Suprapubic skin (tissue), 4 donors: Measurements from ENCODE around the gene CPNE2. TPM values are rescaled to one million over a fixed set of nuclear protein-coding genes. Genes with fewer than 3 reads are reported as not detected.
A peak's percentile ranks its signal among the peaks of the same experiment; 100 is the strongest.

Source experiments
- DNase-seq, 2 donors: peaks; one replicate each; pipeline ENCODE4 v3.0.0-alpha.2; 2019; ENCODE audit warnings: low spot score in 2 of 2
- H3K27ac ChIP-seq: fragments of 200-600 bp; sonication (generic); one replicate; pipeline ENCODE4 v1.5.1; 2019
- H3K27me3 ChIP-seq: fragments of 200-600 bp; sonication (generic); one replicate; pipeline ENCODE4 v1.5.1; 2019
- H3K36me3 ChIP-seq: fragments of 200-600 bp; sonication (generic); one replicate; pipeline ENCODE4 v1.5.1; 2019
- H3K4me1 ChIP-seq: fragments of 200-600 bp; sonication (generic); one replicate; pipeline ENCODE4 v1.5.1; 2019
- H3K4me3 ChIP-seq: fragments of 200-600 bp; sonication (generic); one replicate; pipeline ENCODE4 v1.5.1; 2019; ENCODE audit warnings: mild to moderate bottlenecking
- H3K9me3 ChIP-seq: fragments of 200-600 bp; sonication (generic); one replicate; pipeline ENCODE4 v1.5.1; 2019
- EP300 ChIP-seq: sonication (generic); formaldehyde crosslinking; IDR thresholded peaks from one replicate; pipeline ENCODE4 v1.6.1; 2017; ENCODE audit warnings: antibody characterized with exemption
- POLR2A ChIP-seq, 2 donors: fragments of 450-650 bp; IDR thresholded peaks; one replicate each; pipeline ENCODE4 v1.6.1; 2017; ENCODE audit warnings: antibody characterized with exemption in 2 of 2, mild to moderate bottlenecking in 2 of 2, moderate library complexity in 2 of 2
- POLR2AphosphoS5 ChIP-seq, 3 donors: sonication (generic); formaldehyde crosslinking; IDR thresholded peaks; one replicate each; pipeline ENCODE4 v1.6.1; 2017; ENCODE audit warnings: antibody characterized with exemption in 3 of 3
- WGBS: methylation state at CpG from one replicate; pipeline ENCODE4 v1.1.5; 2018; 5-methylcytosine and 5-hydroxymethylcytosine counted together
- total RNA-seq, 4 donors: library from RNA; depleted of rRNA; stranded (reverse); fragments of >200 nt; gene quantifications; one replicate each; pipeline ENCODE4 v1.1.0, GENCODE V29; 2016
- TF ChIP-seq, protein P1 (sequence below), 2 donors: fragments of 200-600 bp in 1 of 2; fragments of 450-650 bp in 1 of 2; sonication (generic) in 1 of 2; IDR thresholded peaks; one replicate each; pipeline ENCODE4 v1.5.1; 2016 to 2019; ENCODE audit warnings: antibody characterized with exemption in 2 of 2, mild to moderate bottlenecking in 1 of 2, moderate library complexity in 1 of 2

CPNE2 gene
- total RNA-seq, 4 donors from 2014 or later = 12.7 to 23.1 (median 15.7) TPM

DNA sequence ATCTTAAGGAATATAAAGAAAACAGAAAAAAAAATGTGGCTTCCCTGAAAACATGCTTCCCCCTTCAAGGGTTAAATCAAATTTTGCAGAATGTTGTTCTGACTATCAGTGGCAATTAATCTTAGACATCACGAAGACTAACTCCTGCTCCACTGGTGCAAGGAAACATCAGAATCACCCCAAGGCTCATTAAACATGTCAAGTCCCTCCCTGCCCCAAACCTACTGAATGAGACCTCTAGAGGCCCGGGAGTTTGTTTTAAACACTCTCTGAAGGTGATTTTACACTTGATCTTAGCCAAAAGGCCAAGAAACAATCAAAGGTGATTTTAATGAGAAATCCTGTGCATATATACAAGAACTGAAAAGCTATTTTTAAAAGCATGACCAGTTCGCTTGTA is 75.2 kb downstream of the CPNE2 start:
- peaks cover 53% of the 10 kb centered on the region for H3K36me3 ChIP-seq
- H3K27me3 ChIP-seq = no peaks in the 10 kb centered on the region
- TF ChIP-seq POLR2A (IDR thresholded peaks at IDR 0.05) (no peak), EP300 (no peak)
- no peak overlapping the region for H3K4me3 ChIP-seq
- no peak for DNase-seq
- no peaks in the 10 kb centered on the region for H3K9me3 ChIP-seq
- H3K27ac ChIP-seq = peak overlapping the region; percentile 43
- 50% methylated on average over 3 of the region's 3 CpGs for WGBS
- peaks cover 20% of the 10 kb centered on the region for H3K4me1 ChIP-seq

DNA sequence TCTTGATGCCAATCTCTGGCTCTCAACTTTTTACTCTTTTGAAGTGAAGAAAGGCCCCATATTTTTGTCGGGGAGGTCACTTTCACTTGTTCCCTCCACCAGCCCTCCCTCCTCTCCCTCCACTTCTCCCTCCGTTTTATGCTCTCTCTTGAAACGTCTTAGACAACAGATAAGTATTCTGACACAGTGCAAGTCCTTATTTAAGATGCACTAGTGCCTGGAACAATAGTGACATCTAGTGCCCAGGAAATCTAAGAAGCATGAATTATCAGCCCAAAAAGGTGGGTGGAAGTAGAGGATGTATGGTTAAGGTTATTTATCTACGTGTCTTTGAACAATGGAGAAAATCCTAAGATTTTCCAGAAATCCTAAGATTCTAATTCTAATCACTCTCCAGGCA is 75.6 kb downstream of the CPNE2 start:
- no peaks in the 10 kb centered on the region for H3K27me3 ChIP-seq
- TF ChIP-seq EP300 = no peak
- TF ChIP-seq POLR2AphosphoS5 (IDR thresholded peaks at IDR 0.05) = no peak
- no peak for TF ChIP-seq POLR2A (IDR thresholded peaks at IDR 0.05)
- TF ChIP-seq, protein P1, sequence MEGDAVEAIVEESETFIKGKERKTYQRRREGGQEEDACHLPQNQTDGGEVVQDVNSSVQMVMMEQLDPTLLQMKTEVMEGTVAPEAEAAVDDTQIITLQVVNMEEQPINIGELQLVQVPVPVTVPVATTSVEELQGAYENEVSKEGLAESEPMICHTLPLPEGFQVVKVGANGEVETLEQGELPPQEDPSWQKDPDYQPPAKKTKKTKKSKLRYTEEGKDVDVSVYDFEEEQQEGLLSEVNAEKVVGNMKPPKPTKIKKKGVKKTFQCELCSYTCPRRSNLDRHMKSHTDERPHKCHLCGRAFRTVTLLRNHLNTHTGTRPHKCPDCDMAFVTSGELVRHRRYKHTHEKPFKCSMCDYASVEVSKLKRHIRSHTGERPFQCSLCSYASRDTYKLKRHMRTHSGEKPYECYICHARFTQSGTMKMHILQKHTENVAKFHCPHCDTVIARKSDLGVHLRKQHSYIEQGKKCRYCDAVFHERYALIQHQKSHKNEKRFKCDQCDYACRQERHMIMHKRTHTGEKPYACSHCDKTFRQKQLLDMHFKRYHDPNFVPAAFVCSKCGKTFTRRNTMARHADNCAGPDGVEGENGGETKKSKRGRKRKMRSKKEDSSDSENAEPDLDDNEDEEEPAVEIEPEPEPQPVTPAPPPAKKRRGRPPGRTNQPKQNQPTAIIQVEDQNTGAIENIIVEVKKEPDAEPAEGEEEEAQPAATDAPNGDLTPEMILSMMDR (IDR thresholded peaks at IDR 0.05) = peak; percentile 15 to 58
- peaks cover 20% of the 10 kb centered on the region for H3K4me1 ChIP-seq
- no peak overlapping the region for H3K4me3 ChIP-seq
- no peak for DNase-seq
- peaks cover 53% of the 10 kb centered on the region for H3K36me3 ChIP-seq
- H3K9me3 ChIP-seq = no peaks in the 10 kb centered on the region
- WGBS = 8% methylated on average over 4 of the region's 4 CpGs
- no peak overlapping the region for H3K27ac ChIP-seq

DNA sequence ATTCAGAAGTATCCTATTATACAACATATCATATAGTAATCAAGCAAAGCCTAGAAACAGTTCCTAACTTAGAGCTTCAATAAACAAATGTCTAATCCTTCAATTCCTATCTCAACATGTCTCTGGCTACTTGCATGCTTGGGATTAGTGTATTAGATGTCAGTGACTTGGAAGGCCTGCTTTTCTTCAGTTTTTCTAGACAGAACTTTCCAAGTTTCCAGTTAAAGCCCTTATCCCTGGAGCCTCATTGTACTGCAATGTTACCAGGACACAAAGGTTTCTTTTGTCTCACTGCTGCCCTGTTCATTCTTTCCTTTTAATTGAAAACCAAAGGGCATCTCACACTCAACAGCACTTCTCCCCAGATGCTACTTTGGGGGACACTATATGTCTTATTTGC is 76.9 kb downstream of the CPNE2 start:
- Histone ChIP-seq H3K4me1 (peaks cover 20% of the 10 kb centered on the region), H3K27me3 (no peaks in the 10 kb centered on the region), H3K27ac (no peak overlapping the region), H3K9me3 (no peaks in the 10 kb centered on the region), H3K4me3 (no peak overlapping the region), H3K36me3 (peaks cover 46% of the 10 kb centered on the region)
- no peak for DNase-seq
- TF ChIP-seq EP300 = no peak
- TF ChIP-seq POLR2AphosphoS5 (IDR thresholded peaks at IDR 0.05) = no peak
- TF ChIP-seq, protein P1 (IDR thresholded peaks at IDR 0.05) = no peak
- TF ChIP-seq POLR2A (IDR thresholded peaks at IDR 0.05) = no peak

DNA sequence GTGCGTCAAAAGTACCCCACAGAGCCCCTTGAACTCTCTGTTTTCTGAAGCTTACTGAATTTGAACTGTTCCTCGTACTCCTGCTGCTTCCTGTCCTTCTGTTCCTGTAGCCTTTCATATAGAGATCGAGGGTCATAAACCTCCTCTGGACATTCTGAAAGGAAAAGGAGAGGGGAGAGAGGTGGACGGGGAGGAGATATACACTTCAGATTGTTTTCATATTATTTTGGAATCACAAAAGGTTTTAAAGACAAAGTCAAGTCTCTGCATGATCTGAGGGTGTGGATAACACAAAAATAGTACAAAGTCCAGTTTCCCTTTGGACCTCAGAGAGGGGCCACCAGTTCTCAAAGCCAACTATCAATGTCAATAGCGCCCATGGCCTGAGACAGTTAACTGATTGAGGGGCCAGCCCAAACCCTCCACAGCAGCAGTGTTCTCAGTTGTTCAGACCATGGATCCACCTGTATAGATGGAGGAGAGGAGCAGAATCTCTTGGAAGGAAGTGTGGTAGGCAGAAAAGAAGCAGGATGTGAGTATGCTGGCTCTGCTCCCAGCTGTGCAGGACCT is 80.4 kb downstream of the CPNE2 start:
- Histone ChIP-seq H3K4me1 (peaks cover 4% of the 10 kb centered on the region), H3K27ac (no peak overlapping the region), H3K9me3 (no peaks in the 10 kb centered on the region), H3K36me3 (peaks cover 41% of the 10 kb centered on the region), H3K27me3 (no peaks in the 10 kb centered on the region), H3K4me3 (no peak overlapping the region)
- no peak for TF ChIP-seq EP300
- TF ChIP-seq POLR2AphosphoS5 (IDR thresholded peaks at IDR 0.05) = no peak
- WGBS = 78% methylated on average over 5 of the region's 5 CpGs
- no peak for DNase-seq

DNA sequence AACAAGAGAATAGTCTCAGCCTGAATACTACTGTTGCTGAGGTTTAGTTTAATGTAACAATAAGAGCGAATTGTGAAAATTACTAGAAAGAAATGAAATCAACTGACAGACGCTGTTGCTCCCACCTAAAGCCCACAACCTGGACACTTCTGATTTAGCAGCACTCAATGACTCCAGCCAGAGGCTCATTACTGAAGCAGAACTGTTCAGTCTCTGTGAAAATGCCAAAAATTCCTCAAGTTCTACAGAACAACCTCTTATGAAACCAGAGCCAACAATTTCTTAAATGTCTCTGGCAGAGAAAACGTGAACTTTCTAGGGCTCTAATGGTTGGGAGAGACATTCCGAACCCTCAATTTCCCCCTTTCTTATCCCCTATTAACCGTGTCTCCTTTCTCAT is 83.5 kb downstream of the CPNE2 start:
- no peaks in the 10 kb centered on the region for H3K27me3 ChIP-seq
- WGBS = 79% methylated on average over 5 of the region's 5 CpGs
- no peak overlapping the region for H3K27ac ChIP-seq
- TF ChIP-seq, protein P1 (IDR thresholded peaks at IDR 0.05) = no peak
- TF ChIP-seq POLR2A (IDR thresholded peaks at IDR 0.05) (no peak), POLR2AphosphoS5 (IDR thresholded peaks at IDR 0.05) (no peak), EP300 (no peak)
- H3K4me3 ChIP-seq = no peak overlapping the region
- H3K9me3 ChIP-seq = no peaks in the 10 kb centered on the region
- no peaks in the 10 kb centered on the region for H3K4me1 ChIP-seq
- no peak for DNase-seq
- peaks cover 29% of the 10 kb centered on the region for H3K36me3 ChIP-seq

DNA sequence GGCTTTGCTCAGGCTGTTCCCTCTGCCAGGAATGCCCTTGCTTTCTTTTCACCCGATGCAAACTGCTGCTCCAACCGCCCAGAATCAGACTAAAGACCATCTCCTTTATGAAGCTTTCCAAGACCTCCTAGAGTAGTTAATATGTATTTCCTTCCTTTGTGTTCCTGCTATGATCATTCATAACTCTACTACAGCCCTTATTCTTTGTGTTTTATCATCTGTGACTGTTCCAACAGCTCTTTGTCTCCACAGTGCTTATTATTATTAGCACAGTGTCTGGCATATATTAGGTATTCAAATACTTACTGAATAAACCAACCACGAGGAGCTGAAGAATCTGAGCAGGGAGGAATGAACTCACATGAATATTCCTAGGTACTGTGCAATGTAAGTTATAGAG is 85.8 kb downstream of the CPNE2 start:
- Histone ChIP-seq H3K4me1 (no peaks in the 10 kb centered on the region), H3K27me3 (no peaks in the 10 kb centered on the region), H3K9me3 (no peaks in the 10 kb centered on the region), H3K36me3 (peaks cover 6% of the 10 kb centered on the region), H3K27ac (no peak overlapping the region), H3K4me3 (no peak overlapping the region)
- TF ChIP-seq, protein P1 (IDR thresholded peaks at IDR 0.05) = no peak
- TF ChIP-seq POLR2A (IDR thresholded peaks at IDR 0.05) (no peak), POLR2AphosphoS5 (IDR thresholded peaks at IDR 0.05) (no peak), EP300 (no peak)
- DNase-seq = no peak
- 64% methylated on average over 3 of the region's 3 CpGs for WGBS
